Glutamatergic neuron (in vitro differentiated cells): ENCODE data around the gene ZNF648. TPM values are rescaled to one million over a fixed set of nuclear protein-coding genes. Genes with fewer than 3 reads are reported as not detected.

ENCODE experiments used
- DNase-seq: peaks from one replicate; pipeline ENCODE4 v3.0.0; 2022
- H3K27ac Mint-ChIP-seq: one replicate; pipeline ENCODE4 v1.8.0; 2020; ENCODE audit warnings: mild to moderate bottlenecking, mixed read lengths, inconsistent platforms; ENCODE audit not compliant: unreplicated experiment
- H3K27me3 Mint-ChIP-seq: one replicate; pipeline ENCODE4 v1.8.0; 2020; ENCODE audit warnings: mild to moderate bottlenecking, moderate library complexity, mixed read lengths, inconsistent platforms; ENCODE audit not compliant: unreplicated experiment
- H3K36me3 Mint-ChIP-seq: one replicate; pipeline ENCODE4 v1.8.0; 2020; ENCODE audit warnings: mild to moderate bottlenecking, mixed read lengths, inconsistent platforms; ENCODE audit not compliant: unreplicated experiment
- H3K4me1 Mint-ChIP-seq: one replicate; pipeline ENCODE4 v1.8.0; 2020; ENCODE audit warnings: mild to moderate bottlenecking, low read depth, mixed read lengths, inconsistent platforms; ENCODE audit not compliant: unreplicated experiment
- H3K4me3 Mint-ChIP-seq: one replicate; pipeline ENCODE4 v1.8.0; 2020; ENCODE audit warnings: mild to moderate bottlenecking, mixed read lengths, inconsistent platforms; ENCODE audit not compliant: unreplicated experiment
- H3K9me3 Mint-ChIP-seq: one replicate; pipeline ENCODE4 v1.8.0; 2020; ENCODE audit warnings: mild to moderate bottlenecking, moderate library complexity, mixed read lengths, inconsistent platforms; ENCODE audit not compliant: unreplicated experiment
- total RNA-seq: library from RNA; stranded (reverse); fragmentation: NEBNext Ultra II Directional; extraction: Animal tissue kit (Norgen Biotek cat#: 25700); gene quantifications from one replicate; pipeline ENCODE4 v1.2.1, GENCODE V29; 2021; ENCODE audit not compliant: unreplicated experiment
- TF ChIP-seq, protein P1 (sequence below): fragments of 200-600 bp; sonication (generic); IDR thresholded peaks from one replicate; pipeline ENCODE4 v1.5.0; 2021; ENCODE audit not compliant: partially characterized antibody, unreplicated experiment

The ZNF648 gene
- total RNA-seq, 1 donor from 2014 or later = not detected

DNA sequence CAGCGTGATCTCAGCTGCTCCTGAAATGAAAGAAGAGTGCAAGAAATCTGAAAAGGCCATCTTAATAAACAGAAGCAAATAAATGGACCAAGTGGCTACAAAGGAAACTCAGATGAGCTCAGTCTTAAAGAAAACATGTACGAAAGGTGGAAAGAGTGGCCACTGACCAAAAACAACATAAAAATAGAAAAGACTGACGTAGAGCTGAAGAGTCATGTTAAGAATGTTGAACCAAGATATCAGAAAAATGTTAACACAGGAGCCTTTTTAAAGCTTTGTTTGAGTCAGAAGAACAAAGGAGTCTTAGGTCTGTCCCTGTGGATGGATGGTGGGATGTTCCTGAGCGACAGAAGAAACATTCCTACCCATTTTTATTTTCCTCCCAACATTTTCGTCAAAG is 30.8 kb upstream of the ZNF648 start:
- no peaks in the 10 kb centered on the region for H3K9me3 Mint-ChIP-seq
- H3K27ac Mint-ChIP-seq = no peak overlapping the region

DNA sequence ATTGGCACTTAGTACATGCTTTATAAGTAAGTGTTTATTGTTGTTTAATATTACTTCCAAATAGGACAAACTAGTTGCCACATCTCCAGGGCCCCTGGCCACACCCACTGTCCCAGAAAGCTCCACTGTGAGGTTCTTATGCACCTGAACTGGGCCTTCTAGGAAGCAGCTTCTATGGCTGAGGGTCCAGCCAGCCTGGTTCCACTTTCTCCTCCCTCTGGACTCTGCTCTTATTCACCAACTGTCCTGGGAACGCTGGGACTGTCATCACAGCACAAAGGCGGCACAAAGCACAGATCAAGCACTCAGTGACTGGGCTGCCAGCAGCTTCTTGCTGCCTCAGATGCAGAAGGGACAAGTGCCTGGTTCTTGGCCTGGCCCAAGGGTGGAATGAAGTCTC is 29.6 kb upstream of the ZNF648 start:
- no peak for DNase-seq
- TF ChIP-seq, protein P1, sequence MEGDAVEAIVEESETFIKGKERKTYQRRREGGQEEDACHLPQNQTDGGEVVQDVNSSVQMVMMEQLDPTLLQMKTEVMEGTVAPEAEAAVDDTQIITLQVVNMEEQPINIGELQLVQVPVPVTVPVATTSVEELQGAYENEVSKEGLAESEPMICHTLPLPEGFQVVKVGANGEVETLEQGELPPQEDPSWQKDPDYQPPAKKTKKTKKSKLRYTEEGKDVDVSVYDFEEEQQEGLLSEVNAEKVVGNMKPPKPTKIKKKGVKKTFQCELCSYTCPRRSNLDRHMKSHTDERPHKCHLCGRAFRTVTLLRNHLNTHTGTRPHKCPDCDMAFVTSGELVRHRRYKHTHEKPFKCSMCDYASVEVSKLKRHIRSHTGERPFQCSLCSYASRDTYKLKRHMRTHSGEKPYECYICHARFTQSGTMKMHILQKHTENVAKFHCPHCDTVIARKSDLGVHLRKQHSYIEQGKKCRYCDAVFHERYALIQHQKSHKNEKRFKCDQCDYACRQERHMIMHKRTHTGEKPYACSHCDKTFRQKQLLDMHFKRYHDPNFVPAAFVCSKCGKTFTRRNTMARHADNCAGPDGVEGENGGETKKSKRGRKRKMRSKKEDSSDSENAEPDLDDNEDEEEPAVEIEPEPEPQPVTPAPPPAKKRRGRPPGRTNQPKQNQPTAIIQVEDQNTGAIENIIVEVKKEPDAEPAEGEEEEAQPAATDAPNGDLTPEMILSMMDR = no peak
- no peak overlapping the region for H3K4me3 Mint-ChIP-seq
- H3K27me3 Mint-ChIP-seq = no peaks in the 10 kb centered on the region
- H3K4me1 Mint-ChIP-seq = no peaks in the 10 kb centered on the region
- no peaks in the 10 kb centered on the region for H3K36me3 Mint-ChIP-seq
- H3K9me3 Mint-ChIP-seq = no peaks in the 10 kb centered on the region
- no peak overlapping the region for H3K27ac Mint-ChIP-seq

More for the DNA sequence above, 30.8 kb upstream of the ZNF648 start:
- Mint-ChIP-seq H3K36me3 (no peaks in the 10 kb centered on the region), H3K4me1 (no peaks in the 10 kb centered on the region), H3K4me3 (no peak overlapping the region), H3K27me3 (no peaks in the 10 kb centered on the region)
- TF ChIP-seq, protein P1 = no peak
- DNase-seq = no peak

DNA sequence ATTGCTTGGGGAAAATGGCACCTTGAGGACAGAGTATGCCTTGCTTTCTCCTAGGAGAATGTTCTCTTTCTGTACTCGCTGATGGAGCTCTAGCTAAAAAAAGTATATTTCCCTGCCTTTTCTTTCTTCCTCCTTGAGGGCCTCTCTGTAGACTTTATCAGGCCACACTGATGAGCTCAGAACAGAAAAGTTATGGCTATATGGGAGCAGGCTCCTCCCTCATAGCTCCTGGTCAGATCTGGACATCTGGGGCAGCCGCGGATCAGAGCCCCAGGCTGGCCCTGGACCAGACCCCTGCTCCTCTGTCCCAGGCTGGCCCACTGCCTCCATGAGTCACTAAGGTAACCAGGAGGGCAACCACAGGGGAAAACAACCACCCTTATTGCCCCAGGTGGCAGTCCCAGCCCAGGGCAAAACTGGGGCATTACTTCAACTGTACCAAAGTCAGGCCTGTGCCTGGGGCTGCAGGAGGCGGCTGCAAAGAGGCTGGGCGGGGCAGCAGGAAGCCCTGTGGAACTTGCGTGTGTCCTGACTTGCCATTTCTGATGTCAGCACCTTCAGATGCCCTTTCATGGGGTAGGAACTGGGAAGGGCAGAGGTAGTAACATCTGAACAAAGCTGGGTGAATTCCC is 26.3 kb upstream of the ZNF648 start:
- Mint-ChIP-seq H3K9me3 (no peaks in the 10 kb centered on the region), H3K4me3 (no peak overlapping the region), H3K27me3 (peaks cover 2% of the 10 kb centered on the region), H3K36me3 (no peaks in the 10 kb centered on the region), H3K4me1 (no peaks in the 10 kb centered on the region), H3K27ac (no peak overlapping the region)
- no peak for DNase-seq
- TF ChIP-seq, protein P1 = no peak

GRCh38 chr1:182087304-182087703 is 25.8 kb upstream of the ZNF648 start:
- no peaks in the 10 kb centered on the region for H3K36me3 Mint-ChIP-seq
- no peaks in the 10 kb centered on the region for H3K9me3 Mint-ChIP-seq
- no peaks in the 10 kb centered on the region for H3K4me1 Mint-ChIP-seq
- peaks cover 2% of the 10 kb centered on the region for H3K27me3 Mint-ChIP-seq
- H3K27ac Mint-ChIP-seq = no peak overlapping the region
- DNase-seq = no peak
- TF ChIP-seq, protein P1 = no peak
- H3K4me3 Mint-ChIP-seq = no peak overlapping the region

DNA sequence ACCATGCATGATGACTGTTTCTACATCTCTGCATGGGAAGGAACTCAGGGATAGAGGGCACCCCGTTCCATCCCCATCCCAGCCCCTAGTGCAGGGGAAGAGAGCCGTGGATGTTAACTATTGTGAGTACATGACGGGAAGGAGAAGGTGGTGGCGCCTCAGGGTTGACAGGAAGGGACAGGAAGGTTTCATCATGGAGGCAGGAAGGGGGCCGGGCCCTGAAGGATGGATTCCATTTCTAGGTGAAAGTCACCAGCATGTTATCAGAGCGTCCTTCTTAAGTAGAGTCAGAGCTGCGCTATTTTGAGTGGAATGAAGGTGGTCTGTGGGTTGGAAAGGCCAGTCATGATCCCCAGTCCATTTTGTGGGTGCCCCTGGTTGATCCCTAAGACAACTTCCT is 25.1 kb upstream of the ZNF648 start:
- DNase-seq = no peak
- H3K9me3 Mint-ChIP-seq = no peaks in the 10 kb centered on the region
- H3K36me3 Mint-ChIP-seq = no peaks in the 10 kb centered on the region
- peaks cover 2% of the 10 kb centered on the region for H3K27me3 Mint-ChIP-seq
- H3K4me3 Mint-ChIP-seq = no peak overlapping the region
- TF ChIP-seq, protein P1 = no peak
- no peaks in the 10 kb centered on the region for H3K4me1 Mint-ChIP-seq
- no peak overlapping the region for H3K27ac Mint-ChIP-seq
